Skin epidermis (tissue), 12 donors: ENCODE data around the gene OLFML2A.

ENCODE experiments used
- H3K27ac ChIP-seq, 21 experiments: fragments of 200-600 bp; sonication (generic) in 11 of 21; one replicate each; pipeline ENCODE4 v1.5.0; 2020; ENCODE audit warnings: mild to moderate bottlenecking in 3 of 21, inconsistent platforms in 2 of 21, moderate library complexity in 2 of 21
- H3K4me3 ChIP-seq, 7 experiments: fragments of 200-600 bp; sonication (generic) in 2 of 7; one replicate each; pipeline ENCODE4 v1.5.0; 2020; ENCODE audit warnings: inconsistent platforms in 2 of 7, mild to moderate bottlenecking in 2 of 7, moderate library complexity in 1 of 7

OLFML2A gene

GRCh38 chr9:124859803-124860581 is 83.1 kb downstream of the OLFML2A start:
- peak overlapping the region; percentile 61 to 95 (median 79) for H3K4me3 ChIP-seq
- peak overlapping the region in 7 of 21 experiments; percentile 90 to 100 (median 96) for H3K27ac ChIP-seq

DNA sequence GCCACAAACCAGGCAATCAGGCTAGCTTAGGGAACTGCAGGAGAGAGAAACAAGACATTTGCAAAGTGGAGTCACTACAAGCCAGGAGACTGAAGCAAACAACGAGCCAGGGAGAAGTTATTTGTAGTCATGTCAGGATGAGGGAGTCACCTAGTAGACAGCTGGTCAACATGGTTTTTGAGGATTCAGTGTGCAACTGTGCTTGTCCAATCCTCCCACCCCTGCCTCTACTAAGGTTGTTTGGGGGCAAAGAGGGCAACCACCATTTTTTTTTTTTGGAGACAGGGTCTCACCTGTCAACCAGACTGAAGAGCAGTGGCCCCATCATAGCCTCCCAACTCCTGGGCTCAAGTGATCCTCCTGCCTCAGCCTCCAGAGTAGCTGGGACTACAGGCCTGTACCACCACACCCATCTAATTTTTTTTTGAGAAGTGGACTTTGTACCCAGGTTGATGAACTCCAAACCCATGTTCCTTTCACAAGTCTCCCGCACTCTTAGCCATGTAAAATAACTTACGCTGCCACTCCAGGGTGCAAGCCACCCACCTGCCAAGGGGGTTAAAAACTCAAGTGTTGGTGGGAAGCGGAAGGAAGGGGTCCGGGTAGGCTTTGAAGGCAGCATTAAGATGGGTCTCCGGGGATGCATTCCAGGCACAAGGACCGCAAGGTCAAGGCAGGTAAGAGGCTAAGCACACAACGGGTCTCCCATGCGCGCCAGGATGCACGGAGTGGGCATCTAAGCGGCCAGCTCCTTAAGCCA is 83.8 kb downstream of the OLFML2A start:
- H3K27ac ChIP-seq: peak overlapping the region in 18 of 21 experiments; percentile 89 to 100 (median 96)
- H3K4me3 ChIP-seq: peak overlapping the region; percentile 61 to 95 (median 79)

DNA sequence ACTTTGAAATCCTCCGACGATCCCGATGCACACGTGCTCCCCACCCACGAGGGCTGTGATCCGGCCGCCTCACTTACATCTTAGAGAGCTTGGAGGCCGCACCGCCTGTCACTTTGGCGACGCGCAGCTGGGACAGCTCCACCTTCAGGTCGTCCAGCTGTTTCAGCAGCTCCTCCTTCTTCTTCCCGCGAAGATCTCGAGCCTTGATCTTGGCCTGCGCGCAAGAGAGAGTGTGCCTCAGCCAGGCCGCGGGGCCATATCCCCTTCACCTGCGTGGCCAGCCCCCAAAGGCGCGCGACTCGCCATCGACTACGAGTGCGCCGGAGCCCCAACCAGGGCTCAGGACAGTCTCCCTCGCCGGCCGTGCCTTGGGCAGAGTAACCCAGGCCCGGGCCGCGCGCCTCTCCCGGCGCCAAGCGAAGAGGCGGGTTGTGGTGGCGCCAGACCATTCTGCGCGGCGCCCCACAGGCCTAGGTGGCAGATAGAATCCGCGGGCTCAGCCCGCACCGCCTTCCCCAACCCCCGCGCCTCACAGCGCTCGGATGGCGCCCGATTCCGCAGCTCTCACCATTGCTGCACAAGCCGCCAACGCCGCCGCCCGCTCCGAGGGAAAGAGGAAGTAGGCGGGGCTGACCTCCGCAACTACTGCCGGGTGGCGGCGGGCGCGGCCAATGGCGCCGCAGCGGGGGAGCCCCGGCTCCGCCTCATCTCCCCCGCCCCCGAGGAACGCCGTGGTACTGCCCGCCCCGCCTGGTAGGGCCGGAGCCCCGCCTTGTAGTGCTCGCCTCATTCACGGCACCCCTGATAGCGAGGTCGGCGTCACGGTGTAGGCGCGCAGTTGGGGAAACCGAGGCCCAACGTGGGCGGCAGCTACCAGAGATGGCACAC is 84.7 kb downstream of the OLFML2A start, which contains the start of the genes ARPC5L and RPL35:
TSS of gene ARPC5L (plus strand) at position 789 of the 888 bp plus-strand sequence. CDS start 7,161 bp downstream, outside the sequence.
TSS of gene RPL35 (minus strand) at position 616 of the 888 bp plus-strand sequence. CDS start at position 571, 45 bp downstream.
- Histone ChIP-seq H3K4me3 (peak within 1 kb of the TSS; percentile 61 to 95 (median 79)), H3K27ac (peak within 1 kb of the TSS; percentile 76 to 100 (median 95))

DNA sequence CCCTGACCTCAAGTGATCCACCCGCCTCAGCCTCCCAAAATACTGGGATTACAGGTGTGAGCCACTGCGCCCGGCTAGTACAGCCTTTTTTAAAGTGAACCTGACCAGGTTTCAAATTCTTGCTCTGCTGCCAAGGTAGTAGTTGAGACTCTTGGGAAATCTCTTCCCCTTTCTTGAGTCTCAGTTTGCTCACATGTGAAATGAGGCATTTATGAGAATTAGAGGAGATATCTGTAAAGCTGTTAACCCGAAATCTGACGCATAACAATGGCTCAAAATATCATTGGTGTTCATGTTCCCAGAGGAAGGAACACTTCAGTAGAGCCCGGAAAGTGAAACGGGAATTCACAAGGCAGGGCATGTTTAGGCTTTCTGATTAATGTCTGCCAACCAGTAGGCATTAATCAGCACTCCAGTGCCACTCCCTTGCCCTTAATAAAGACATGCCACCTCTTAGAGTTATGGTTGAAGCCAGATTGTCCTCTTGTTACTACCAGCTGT is 86.5 kb downstream of the OLFML2A start:
- Histone ChIP-seq H3K27ac (peak overlapping the region in 20 of 21 experiments; percentile 76 to 100 (median 96)), H3K4me3 (no peak overlapping the region)
